Right forelimb (tissue), 1 donor: ENCODE results near the gene ADAMTS6.

ENCODE experiments used
- DNase-seq: peaks from one replicate; pipeline ENCODE4 v3.0.0-alpha.2; 2018

The ADAMTS6 gene

DNA sequence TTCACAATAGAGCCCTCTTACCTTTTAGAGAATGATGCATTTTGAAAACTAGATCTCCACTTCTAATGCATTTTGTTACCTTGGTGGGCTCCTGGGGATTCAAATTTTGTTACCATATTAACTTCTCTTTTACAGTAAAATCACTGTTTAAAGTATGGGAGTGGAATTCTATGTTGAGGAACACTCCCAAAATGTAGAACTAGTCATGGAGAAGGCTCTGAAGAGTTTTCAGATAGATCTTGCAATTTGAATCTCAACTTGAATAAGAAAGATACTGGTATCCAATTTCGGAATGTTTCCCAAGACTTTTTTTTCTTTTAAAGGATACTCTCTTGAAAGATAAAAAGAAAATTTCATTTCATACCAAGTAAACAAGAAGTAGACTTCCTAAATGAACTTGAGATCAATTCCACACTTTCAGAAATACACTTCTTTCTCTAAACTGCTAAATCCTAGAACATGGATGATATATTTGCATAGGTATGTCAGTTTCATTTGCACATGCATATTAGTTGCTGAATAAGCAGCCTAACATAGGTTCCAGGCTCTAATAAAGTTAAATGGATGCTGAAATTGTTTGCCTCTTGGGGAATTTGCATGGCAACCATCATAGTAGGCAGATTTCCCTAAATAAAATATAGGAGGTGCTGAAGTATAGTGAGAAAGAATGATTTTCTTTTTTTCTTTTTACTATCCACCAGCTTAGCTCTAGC is 205.4 kb downstream of the ADAMTS6 start:
- DNase-seq: no peak

DNA sequence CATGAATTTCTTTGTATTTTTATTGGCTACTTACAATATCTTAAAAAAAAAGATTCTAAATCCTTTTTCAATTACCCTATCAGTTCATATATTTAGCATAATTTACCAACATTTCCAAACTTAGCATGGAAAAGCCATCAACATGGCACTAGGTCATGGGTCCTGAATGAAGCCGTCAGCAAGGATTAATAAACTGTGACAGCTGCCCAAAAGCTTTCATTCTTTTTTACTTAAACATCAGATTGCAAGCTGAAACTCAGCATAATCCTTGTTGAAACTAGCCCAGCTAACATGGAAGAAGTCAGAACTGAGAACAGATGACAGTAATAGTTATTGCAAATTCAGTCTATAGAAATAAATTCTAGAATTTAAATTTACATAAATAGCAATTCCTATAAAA is 209.8 kb downstream of the ADAMTS6 start:
- DNase-seq: no peak

DNA sequence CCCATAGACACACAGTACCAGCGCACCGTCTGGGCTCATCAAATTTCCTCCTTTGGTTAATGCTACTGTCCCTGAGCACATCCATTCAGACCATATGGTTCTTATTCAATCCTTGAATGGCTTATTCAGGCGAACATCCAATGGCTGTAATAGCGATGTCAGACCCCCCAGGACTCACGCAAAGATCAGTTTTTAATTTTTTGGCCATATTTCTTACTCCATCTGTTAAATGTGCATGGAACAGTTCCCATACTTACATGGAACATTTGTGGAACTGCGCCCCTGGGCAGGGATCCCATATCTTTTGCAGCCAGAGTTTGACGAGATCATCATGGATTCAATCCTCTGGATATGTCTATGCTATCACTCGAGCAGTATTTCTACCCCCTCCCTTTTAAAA is 213.2 kb downstream of the ADAMTS6 start:
- DNase-seq: peak; percentile 82

DNA sequence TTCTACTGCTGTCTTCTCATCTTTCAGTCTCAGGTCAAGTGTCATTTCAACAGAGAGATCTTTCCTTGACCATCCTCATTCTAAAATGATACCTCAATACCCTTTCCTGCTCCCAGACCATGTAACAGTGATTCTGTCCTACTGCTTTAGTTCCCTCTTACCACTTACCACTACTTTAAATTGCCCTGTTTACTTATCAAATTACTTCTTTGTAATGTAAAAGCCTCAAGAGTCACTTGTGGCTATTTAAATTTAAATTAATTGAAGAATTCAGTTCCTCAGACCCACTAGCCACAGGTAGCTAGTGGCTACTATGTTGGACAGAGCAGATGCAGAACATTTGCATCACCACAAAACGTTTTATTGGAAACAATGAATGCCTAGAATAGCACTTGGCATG is 217.3 kb downstream of the ADAMTS6 start:
- DNase-seq: no peak

DNA sequence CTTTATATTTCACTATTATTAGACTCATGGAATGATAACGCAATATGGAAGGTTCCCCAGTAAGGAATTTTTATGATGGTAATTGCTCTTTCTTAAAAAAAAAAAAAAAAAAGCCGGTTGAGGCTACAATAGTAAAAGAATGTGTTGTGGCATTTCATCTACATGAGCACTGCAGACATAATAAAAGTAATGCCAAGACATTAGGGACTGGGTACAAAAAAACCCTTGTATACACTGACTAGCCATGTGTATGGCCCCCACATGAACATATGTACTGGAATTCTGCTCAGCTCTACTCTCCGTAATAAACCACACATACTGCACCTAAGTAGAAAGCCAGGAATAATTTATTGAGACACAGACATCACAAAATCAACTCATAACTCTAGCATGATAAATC is 218.4 kb downstream of the ADAMTS6 start:
- DNase-seq: no peak

DNA sequence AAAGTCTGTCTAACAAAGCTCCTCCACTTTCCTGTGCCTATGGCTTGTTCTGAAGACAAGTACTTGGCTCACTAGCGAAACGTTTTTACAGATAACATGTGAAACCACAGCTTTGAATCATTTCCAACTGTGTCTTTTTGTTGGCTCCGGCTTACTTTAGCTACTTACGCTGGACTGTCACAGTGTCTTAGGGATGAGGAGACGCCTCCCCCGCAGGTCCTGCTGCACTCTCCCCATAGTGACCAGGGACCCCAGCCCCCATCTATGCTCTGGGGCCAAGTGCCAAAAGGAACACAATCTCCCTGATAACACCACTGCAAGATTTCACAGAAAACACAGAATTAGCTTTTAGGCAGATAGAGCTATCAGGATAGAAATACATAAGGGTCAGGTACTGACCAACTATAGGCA is 219.1 kb downstream of the ADAMTS6 start:
- DNase-seq: peak; percentile 47

DNA sequence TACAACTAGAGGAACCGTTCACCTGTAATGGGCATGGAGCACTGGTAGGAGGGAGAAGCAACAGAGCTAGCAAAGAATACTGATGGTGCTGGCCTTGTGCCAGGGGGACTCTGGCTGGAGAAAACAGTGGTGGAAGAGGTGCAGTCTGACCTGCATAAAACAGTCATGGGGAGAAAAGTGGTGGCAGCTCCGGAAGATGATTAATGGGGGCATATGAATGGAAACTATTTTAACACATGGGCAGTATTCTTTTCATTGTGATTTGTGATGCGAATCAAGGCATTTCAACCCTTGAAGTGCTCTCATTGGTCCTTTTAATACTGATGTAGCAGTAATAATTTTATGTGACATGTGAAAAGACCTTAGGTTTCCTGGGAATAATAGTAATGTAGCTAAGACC is 219.6 kb downstream of the ADAMTS6 start:
- no peak for DNase-seq

DNA sequence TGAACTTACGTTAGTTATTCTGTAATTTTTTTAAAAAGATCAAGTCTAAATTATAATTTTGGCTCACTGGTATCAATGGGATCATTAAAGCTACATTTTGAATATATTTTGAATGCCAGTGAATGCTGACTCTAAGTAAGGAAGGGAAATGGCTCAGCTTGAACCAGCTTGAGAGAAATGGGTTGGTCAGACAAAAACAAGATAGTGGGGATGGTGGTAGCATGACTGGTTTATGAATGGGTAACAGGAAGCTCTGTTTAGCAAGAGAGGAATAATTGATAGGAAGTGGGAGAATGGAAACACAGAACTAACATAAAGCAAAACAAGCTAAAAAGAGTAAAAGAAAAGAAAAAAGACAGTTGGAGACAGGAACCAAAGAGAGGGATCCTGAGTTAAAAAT is 220.2 kb downstream of the ADAMTS6 start:
- DNase-seq: no peak

DNA sequence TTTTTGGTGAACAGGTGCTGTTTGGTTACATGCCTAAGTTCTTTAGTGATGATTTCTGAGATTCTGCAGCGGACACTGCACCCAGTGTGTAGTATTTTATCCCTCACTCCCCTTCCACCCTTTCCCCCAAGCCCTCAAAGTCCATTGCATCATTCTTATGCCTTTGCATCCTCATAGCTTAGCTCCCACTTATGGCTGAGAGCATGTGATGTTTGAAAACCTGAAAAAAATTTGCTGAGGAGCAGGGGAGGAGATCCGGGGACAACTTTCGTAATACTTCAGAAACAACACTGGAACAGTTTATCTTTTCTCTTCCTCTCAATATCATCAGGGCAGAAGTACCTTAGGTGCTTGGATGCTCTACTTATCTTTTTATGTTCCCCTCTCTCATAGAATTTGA is 226.4 kb downstream of the ADAMTS6 start:
- DNase-seq: no peak

DNA sequence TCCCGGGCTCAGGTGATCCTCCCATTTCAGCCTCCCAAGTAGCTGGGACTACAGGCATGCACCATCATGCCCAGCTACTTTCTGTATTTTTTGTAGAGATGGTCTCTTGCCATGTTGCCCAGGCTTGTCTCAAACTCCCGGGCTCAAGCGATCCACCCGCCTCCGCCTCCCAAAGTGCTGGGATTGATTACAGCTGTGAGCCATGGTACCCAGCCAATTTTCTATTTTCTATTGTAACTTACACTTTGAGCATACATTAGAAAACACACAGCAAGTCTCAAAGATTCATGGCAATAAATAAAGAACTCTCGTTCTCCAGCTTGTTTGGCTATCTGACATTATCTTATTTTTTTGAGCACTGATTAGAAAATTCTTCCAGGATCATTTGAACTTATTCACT is 228.7 kb downstream of the ADAMTS6 start:
- no peak for DNase-seq

DNA sequence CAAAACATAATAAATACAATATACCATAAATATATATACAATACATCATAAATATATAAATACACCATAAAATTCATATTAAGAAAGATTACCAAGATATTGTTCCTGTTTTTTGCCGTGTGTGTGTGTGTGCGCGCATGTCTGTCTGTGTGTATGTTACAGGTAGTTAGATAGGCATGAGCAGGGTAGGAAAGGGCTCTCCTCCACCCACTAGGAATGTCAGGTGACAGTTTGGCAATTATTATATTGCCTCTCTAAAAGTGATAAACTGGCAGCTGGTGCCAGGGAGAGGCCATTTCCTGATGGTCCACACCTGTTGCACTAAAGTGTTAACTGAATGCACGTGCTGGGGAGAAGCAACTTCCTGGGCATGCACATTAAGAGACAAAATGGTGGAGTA is 232.8 kb downstream of the ADAMTS6 start:
- DNase-seq: no peak

DNA sequence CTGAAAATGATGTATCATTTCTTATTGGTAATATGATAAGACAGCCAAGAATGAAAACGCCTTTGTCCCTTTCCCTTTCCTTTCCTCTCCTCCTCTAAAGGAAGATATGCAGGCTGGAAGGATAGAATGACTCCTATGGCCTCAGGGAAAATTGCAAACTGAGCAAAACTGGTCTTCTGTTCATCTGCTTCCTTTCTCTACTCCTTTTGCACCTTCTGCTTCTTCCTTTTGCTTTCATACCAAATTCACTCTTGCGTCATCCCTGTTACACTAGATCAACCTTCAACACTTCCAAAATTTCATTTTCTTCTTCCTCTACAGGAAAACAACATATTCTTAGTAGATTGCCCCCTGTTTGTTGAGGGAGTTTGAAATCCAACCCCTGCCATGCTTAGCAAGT is 234.1 kb downstream of the ADAMTS6 start:
- DNase-seq: no peak

DNA sequence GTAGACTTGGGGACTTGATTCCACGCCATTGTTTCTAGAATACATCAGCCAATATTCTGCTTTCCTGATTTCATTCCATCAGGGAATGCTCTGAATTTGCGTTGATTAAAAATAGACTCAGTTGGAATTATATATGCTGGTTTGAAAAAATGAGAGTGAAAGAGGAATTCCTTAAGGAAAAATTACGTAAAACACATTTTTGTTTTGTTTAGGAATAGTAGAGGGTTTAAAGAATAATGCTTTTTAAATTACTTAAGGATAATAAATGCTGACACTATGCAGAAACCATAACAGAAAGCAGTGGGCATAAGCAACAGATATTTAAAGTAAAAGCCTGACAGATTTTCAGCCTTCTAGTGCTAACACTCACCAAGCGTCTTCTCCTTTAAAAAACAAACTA is 235.0 kb downstream of the ADAMTS6 start:
- DNase-seq: no peak

DNA sequence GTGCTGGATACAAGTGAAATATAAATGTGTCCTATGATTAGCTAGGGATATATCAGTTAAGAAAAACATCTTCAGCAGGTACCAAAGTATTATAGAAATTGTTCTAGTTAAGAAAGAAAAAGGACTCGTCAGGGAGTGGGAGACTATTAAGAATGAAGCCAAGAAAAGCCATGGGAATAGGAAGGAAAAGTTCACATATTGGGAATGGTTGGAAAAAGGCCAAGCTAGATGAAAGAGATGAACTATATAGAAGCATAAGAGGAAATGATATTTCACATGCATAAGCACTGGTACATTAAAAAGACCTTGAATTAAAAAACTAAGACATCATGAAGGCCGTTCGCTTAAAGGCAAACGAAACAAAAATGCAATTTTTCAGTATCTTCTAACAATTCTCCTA is 237.7 kb downstream of the ADAMTS6 start:
- no peak for DNase-seq

DNA sequence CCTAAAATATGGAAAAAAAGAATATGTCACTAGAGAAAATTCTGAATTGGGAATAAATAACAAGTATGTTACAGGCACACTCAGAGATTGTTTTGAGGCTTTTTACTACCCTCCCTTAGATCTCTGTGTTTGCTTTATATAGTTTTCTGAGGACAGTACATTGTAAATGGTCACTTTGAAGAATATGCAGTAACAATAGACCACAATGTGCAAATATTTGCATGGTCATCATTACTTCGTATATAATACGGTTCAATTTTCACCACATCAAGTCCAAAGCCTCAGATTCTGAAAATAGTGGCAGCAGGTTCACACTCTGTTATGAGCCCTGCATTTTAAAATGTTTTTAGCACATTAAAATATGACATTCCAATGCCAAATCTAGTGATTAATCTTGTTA is 238.6 kb downstream of the ADAMTS6 start:
- no peak for DNase-seq

DNA sequence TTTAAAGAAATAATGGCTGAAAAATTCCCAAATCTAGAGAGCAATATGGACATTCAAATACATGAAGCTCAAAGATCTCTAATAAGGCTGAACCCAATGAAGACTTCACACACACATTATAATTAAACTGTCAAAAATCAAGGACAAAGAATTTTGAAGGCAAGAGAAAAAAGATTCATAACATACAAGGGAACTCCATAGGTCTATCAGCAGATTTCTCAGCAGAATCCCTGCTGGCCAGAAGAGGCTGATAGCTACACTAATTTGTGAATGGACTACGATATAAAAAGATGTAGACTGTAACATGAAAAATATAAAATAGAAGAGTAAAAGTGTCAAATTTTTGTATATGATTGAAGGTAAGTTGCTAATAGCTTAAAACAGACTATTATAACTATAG is 251.9 kb downstream of the ADAMTS6 start:
- no peak for DNase-seq

DNA sequence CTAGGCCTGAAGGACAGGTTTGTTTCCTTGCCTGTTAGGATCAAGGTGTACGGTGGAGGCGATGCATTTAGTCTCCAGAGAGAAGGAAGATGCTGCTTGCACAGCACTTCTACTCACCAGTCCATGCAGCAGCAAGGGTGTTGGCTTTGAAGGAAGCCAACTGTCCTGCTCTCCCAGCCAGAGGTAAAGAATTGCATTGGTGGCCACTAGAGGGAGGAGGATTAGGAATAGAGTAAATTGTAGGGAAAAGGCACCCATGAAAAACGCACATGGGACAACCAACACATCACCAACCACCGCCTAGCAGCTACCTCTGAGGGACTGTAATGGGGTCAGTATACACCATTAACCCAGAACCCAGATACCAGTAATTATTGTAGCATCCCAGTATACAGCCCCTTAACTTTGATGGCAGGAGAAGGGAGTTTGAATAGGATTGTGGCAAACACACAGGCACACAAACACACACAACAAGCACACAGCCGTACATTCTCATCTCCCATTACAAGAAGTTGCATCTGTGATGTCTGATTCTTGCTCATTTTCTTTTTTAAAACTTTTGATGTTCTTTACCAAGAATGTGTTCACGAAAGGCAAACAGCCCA is 267.7 kb downstream of the ADAMTS6 start:
- no peak for DNase-seq

DNA sequence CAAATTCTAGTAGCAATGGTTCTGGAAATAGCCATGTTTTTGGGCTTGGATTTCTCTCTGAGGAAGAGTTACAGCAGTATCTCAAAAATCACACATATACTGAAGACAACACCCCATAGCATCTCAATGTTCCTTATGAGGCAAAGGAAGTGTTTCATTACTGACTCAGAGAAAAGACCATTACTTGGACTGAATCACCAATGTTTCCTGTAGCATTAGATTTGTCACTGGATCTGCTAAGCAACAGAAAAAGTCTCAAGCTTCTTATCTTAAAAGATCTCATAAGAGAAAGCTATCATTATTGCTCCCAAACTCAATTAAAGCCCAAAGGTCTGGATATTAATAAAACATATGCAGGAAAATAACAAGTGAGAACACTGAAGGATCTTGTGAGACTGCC is 272.4 kb downstream of the ADAMTS6 start:
- DNase-seq: no peak

DNA sequence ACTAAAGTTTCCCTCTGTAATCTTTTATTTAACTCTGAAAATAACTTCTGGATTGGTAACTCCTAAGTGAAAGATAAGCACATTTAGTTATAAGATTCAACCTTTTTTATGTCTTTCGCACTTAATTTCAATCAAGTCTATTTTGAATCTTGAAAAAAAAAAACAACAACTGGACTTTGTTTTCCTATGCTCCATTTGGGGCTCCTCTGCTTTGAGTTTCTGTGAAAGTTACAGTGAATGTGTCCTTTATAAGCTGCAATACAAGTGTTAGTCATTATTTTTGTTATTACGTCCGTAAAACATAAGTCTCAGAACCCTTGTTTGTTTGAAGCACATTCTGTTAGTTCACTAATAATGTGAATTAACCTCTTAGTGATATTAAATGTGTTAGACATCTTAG is 276.8 kb downstream of the ADAMTS6 start:
- DNase-seq: no peak

DNA sequence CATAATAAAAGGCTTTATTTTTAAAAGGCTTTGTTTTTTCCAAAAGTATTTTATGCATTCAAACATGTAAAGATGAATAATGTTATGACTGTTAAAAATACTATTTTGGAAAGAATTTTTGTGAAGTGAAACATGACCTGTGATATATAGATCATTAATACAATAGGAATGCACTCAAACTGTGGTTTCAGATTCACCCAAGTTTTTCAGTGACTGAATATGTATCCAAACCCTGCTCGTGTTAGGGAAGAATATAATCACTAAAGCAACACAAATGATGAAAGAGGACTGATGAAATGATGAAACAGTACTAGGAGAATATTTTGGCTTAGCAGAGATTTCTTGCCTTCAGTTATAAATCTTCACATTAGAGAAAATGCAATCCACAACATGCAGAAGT is 278.0 kb downstream of the ADAMTS6 start:
- no peak for DNase-seq

DNA sequence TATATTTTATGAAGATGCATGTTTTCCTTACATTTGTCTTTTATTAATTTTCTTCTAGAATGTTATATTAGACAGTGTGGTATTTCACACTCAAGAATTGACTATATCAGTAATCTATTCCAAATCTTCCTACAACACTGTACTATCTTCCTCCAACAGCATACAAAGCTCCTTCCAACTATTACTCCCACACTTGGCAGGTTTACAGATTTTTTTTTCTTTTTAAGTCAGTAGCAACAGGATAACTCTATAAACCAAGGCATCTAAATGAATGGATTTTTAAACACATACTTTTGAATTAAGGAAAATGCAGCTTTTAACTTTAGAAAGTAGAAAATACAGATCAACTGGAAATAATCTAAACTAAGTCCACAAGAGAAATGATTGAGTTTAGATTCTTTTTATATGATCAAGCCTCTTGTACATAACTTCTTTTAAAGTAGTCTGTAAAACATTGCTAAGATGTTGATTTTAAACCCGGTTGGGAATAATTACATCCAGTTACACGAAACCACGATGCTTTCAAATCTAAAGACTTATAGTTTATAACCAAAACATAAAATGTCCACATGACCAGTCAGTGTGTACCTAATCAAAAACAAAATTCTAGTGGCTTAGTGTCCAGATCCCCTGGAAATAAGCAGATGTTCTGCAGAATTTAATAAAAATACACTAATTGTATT is 281.6 kb downstream of the ADAMTS6 start:
- DNase-seq: no peak

DNA sequence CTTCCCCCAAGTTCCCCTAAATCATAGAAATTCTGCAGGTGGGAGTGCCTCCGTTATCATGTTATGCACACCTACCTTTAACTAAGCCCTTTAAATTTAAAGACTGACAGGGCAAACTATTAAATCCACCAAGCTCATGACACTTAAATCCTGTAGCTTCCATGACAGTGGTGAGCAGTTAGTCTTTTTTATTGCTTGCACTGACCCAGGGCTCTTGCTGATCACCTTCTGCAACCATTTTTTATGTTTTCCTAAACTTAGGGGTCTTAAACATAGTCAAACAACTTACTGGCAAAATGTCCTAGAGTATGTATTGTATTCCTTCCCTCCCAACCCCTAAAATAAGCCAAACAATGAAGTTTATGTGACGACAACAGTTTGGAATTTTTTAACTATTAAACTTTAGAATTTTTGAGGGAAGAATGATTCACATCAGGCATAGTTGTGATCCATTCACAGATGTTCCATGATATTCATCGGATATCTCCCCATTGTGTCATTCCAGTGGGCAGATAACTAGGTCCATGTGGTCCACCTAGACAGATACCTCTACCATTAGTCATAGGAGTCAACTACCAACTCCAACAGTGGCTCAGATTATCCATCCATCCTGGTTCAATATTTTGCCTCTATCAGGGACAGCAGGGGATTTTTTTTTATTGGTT is 283.1 kb downstream of the ADAMTS6 start:
- no peak for DNase-seq

DNA sequence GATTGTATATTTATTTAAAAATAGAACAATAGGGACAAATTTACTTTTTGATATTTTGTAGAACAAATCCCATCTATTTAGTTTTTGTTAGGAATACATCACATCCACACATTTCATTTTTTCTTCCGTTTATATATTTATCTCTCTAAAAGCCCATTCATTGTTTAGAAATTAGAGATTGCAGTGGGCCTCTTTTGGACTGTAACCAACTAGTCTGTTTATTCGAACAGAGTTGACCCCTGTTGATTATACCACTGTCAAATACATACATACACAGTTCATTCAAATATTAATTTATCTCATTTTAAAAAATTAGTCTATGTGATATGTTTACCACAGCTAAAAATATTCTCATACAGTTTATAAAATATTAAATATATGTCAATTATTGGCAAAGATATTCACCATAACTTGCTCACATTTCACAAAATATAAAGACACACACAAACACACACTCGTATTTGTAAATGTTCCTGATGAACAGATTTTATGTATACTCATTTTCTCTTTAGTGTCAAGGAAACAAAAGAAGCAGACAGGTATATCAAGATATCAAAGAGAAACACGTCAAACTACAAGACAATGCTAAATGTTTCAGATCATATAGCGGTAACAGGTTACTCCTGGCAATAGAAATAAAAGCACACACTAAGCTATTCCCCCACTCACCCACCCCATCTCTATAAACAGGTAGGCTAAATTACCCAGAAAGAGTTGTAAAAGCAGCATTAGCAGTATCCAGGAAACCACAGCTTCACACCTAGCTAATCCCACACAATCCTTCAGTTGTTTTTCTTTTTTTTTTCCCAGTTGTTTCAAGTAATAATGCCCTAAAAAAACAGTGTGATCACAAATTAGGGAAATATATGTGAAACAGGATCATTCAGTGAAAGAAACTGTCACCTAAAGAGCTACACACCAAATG is 283.9 kb downstream of the ADAMTS6 start:
- no peak for DNase-seq
